Activated T-helper 2 cell treated with anti-CD3 and anti-CD28 coated beads, Interferon-gamma antibody, Interleukin-2, Interleukin-4, amounts not matched to agents 10 μg/mL and 5 μg/mL and 100 μg/mL, durations not matched to agents 14 hours and 24 hours and 36 hours (primary cell): ENCODE data around the gene CHRDL2. TPM values are rescaled to one million over a fixed set of nuclear protein-coding genes. Genes with fewer than 3 reads are reported as not detected.

ENCODE experiments used
- DNase-seq: peaks from one replicate; pipeline ENCODE4 v3.0.0; 2021; ENCODE audit warnings: low spot score
- H3K27ac Mint-ChIP-seq: one replicate; pipeline ENCODE4 v1.8.0; 2021; ENCODE audit warnings: mixed read lengths
- H3K27me3 Mint-ChIP-seq: one replicate; pipeline ENCODE4 v1.8.0; 2021; ENCODE audit warnings: low read depth, mixed read lengths
- H3K36me3 Mint-ChIP-seq: one replicate; pipeline ENCODE4 v1.8.0; 2021; ENCODE audit warnings: low read depth, mixed read lengths
- H3K4me1 Mint-ChIP-seq: one replicate; pipeline ENCODE4 v1.8.0; 2021; ENCODE audit warnings: low read depth, mixed read lengths
- H3K4me3 Mint-ChIP-seq: one replicate; pipeline ENCODE4 v1.8.0; 2021; ENCODE audit warnings: low read depth, mild to moderate bottlenecking, moderate library complexity, mixed read lengths
- H3K9me3 Mint-ChIP-seq: one replicate; pipeline ENCODE4 v1.8.0; 2021; ENCODE audit warnings: mixed read lengths
- intact Hi-C: fragments of 100-400 bp; cut with micrococcal nuclease; formaldehyde crosslinking; loops from one replicate; pipeline ENCODE4 v1.15.1; 2023
- total RNA-seq: library from RNA; stranded (reverse); gene quantifications from 2 replicates; pipeline ENCODE4 v1.2.3, GENCODE V29; 2022

The CHRDL2 gene
- total RNA-seq, 1 donor from 2014 or later, result not detected

DNA sequence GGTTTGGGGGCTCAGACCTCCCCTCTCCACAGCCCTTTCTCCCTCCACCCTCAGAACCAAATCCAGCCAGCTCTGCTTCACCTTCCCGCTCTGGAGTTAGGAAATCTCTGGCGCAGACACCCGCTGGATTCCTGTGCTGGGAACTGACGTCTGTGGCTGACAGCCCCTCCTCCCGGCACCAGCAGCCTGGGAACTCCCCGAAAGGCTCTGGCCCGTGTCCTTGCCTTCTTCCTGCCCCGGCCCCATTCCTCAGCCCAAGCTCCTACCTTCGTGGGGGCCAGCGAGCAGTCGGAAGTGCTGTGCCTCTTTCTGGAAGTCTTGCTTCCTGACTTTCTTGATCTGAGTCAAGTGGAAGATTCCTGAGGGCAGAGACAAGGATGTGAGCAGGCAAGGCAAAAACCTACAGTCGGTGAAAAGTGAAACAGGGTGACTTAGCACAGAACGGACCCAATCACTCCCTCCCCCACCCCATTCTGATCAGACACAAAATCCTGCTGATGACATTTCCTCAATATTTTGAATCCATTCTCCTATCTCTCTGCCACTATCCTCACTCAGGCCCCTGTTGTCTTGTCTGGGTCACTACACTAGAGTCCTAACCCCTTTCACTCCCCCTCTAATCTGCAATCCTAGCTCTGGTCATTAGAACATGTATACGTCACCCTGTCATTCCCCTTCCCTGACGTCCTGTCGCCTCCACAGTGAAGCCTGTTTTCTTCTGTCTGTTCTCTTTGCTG lies 34.1 kb downstream of the CHRDL2 start:
- intact Hi-C loops, result no loop called here
- H3K27ac Mint-ChIP-seq, result no peak overlapping the region
- H3K9me3 Mint-ChIP-seq, result no peaks in the 10 kb centered on the region
- H3K27me3 Mint-ChIP-seq, result peaks cover 18% of the 10 kb centered on the region
- no peaks in the 10 kb centered on the region for H3K36me3 Mint-ChIP-seq
- H3K4me1 Mint-ChIP-seq, result peaks cover 5% of the 10 kb centered on the region
- DNase-seq, result no peak
- H3K4me3 Mint-ChIP-seq, result no peak overlapping the region

GRCh38 chr11:74696500-74696899 lies 34.7 kb downstream of the CHRDL2 start:
- H3K4me3 Mint-ChIP-seq, result no peak overlapping the region
- no peaks in the 10 kb centered on the region for H3K9me3 Mint-ChIP-seq
- no peak for DNase-seq
- H3K27ac Mint-ChIP-seq, result no peak overlapping the region
- H3K27me3 Mint-ChIP-seq, result peaks cover 18% of the 10 kb centered on the region
- intact Hi-C loops, result no loop called here
- no peaks in the 10 kb centered on the region for H3K36me3 Mint-ChIP-seq
- peaks cover 5% of the 10 kb centered on the region for H3K4me1 Mint-ChIP-seq

DNA sequence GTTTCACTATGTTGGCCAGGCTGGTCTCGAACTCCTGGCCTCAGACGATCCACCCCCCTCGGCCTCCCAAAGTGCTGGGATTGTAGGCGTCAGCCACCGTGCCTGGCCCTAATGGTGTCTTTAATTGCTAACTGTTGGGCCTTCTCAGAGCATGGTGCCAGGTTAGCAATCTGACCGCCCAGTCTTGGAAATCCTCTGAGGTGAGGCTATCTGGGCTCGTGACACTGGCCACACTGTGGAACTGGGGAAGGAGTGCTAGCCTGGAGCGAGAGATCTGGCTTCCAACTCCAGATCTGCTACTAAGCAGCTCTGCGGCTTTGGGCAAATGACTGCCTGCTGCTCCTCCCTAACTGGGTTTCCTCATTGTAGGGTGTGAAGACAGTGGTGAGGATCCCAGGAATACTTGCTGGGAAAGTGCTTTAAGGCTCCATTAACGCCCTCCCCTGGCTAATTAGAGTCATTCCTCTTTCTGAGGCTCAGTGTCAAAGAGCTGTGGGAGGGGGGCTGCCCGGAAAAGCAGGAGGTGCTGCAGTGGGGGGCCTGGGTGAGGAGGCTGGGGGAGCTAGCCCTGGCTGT lies 35.4 kb downstream of the CHRDL2 start:
- peaks cover 18% of the 10 kb centered on the region for H3K27me3 Mint-ChIP-seq
- H3K4me3 Mint-ChIP-seq, result no peak overlapping the region
- no peaks in the 10 kb centered on the region for H3K9me3 Mint-ChIP-seq
- peaks cover 5% of the 10 kb centered on the region for H3K4me1 Mint-ChIP-seq
- no peak overlapping the region for H3K27ac Mint-ChIP-seq
- intact Hi-C loops, result no loop called here
- DNase-seq, result no peak
- no peaks in the 10 kb centered on the region for H3K36me3 Mint-ChIP-seq

- no peak overlapping the region for H3K27ac Mint-ChIP-seq
- H3K4me1 Mint-ChIP-seq, result peaks cover 5% of the 10 kb centered on the region
- intact Hi-C loops, result no loop called here
- no peak overlapping the region for H3K4me3 Mint-ChIP-seq
- no peaks in the 10 kb centered on the region for H3K9me3 Mint-ChIP-seq
- DNase-seq, result no peak
- no peaks in the 10 kb centered on the region for H3K36me3 Mint-ChIP-seq
- H3K27me3 Mint-ChIP-seq, result peaks cover 18% of the 10 kb centered on the region
Observed at GRCh38 chr11:74694136-74694930, 36.9 kb downstream of the CHRDL2 start.

DNA sequence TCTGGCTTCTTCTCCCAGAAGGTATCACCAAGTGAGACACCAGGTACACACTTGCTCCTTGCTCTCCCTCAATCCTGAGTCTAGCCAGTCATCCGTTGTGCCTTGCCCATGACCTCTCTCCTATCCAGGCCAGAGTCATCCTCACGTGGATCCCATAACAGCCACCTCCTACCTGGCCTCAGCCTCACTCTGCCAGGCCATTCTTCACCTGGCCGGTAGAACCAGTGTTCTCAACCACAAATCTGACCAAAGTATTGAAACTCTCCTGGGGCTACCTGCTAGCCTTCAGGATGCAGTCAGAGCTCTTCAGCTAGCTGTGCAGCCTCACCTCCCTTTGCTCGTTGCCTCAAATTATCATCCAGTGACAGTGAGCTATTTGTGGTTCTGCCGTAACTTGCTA lies 37.7 kb downstream of the CHRDL2 start:
- Mint-ChIP-seq H3K4me3 (no peak overlapping the region), H3K36me3 (no peaks in the 10 kb centered on the region), H3K9me3 (no peaks in the 10 kb centered on the region), H3K27ac (no peak overlapping the region), H3K27me3 (peaks cover 18% of the 10 kb centered on the region), H3K4me1 (peaks cover 5% of the 10 kb centered on the region)
- DNase-seq, result no peak
- intact Hi-C loops, result no loop called here

- Mint-ChIP-seq H3K9me3 (no peaks in the 10 kb centered on the region), H3K27ac (no peak overlapping the region), H3K27me3 (peaks cover 10% of the 10 kb centered on the region), H3K4me3 (no peak overlapping the region), H3K36me3 (no peaks in the 10 kb centered on the region), H3K4me1 (no peaks in the 10 kb centered on the region)
- DNase-seq, result no peak
- intact Hi-C loops, result no loop called here
Observed at GRCh38 chr11:74691755-74692154, 39.5 kb downstream of the CHRDL2 start.

DNA sequence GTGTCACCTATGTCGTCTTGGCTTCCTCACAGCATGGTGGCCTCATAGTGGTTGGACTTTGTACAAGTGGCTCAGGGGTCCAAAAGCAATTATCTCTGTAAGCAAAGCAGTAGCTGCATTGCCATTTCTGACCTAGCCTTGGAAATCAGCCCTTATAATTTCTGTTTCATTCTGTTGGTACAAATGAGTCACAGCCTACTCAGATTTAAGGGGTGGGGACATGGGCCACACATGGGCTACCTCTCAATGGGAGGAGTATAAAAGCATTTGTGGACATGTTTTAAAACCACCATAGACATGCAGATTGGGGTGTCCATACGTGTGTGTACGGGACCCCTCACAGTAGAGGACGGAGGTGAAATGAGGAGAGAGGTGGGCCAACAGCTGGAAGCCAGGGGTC lies 41.6 kb downstream of the CHRDL2 start:
- H3K9me3 Mint-ChIP-seq, result no peaks in the 10 kb centered on the region
- intact Hi-C loops, result no loop called here
- no peaks in the 10 kb centered on the region for H3K36me3 Mint-ChIP-seq
- DNase-seq, result no peak
- no peak overlapping the region for H3K4me3 Mint-ChIP-seq
- no peak overlapping the region for H3K27ac Mint-ChIP-seq
- H3K4me1 Mint-ChIP-seq, result no peaks in the 10 kb centered on the region
- peaks cover 17% of the 10 kb centered on the region for H3K27me3 Mint-ChIP-seq

- Mint-ChIP-seq H3K27ac (no peak overlapping the region), H3K4me1 (no peaks in the 10 kb centered on the region), H3K36me3 (no peaks in the 10 kb centered on the region), H3K4me3 (no peak overlapping the region), H3K27me3 (peaks cover 18% of the 10 kb centered on the region), H3K9me3 (no peaks in the 10 kb centered on the region)
- intact Hi-C loops, result no loop called here
- no peak for DNase-seq
Observed at GRCh38 chr11:74687237-74688023, 43.8 kb downstream of the CHRDL2 start.

DNA sequence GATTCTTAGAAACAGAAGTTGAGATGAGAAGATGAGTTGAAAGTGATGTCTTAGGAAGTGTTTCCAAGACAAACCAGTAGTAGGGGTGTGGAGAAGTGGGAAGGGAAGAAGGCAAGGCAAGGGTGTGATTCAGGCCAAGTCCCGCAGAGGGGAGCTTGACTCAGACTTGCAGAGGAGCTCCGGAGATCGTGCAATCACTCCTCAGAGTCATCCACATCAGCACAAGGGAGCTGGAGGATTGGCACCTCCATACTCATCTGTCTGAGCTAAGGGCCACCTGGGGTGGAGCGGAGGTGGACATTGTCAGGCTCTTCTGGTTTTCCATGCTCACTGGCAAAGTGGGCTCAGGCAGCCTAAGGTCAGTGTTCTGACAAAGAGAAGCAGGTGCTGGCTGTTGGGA lies 44.4 kb downstream of the CHRDL2 start:
- Mint-ChIP-seq H3K27me3 (peaks cover 20% of the 10 kb centered on the region), H3K27ac (no peak overlapping the region), H3K36me3 (no peaks in the 10 kb centered on the region), H3K9me3 (no peaks in the 10 kb centered on the region), H3K4me3 (no peak overlapping the region), H3K4me1 (no peaks in the 10 kb centered on the region)
- intact Hi-C loops, result no loop called here
- no peak for DNase-seq

- Mint-ChIP-seq H3K9me3 (no peaks in the 10 kb centered on the region), H3K4me3 (no peak overlapping the region), H3K4me1 (no peaks in the 10 kb centered on the region), H3K36me3 (no peaks in the 10 kb centered on the region), H3K27me3 (peaks cover 20% of the 10 kb centered on the region), H3K27ac (no peak overlapping the region)
- no peak for DNase-seq
- intact Hi-C loops, result no loop called here
Observed at GRCh38 chr11:74685905-74686304, 45.3 kb downstream of the CHRDL2 start.

DNA sequence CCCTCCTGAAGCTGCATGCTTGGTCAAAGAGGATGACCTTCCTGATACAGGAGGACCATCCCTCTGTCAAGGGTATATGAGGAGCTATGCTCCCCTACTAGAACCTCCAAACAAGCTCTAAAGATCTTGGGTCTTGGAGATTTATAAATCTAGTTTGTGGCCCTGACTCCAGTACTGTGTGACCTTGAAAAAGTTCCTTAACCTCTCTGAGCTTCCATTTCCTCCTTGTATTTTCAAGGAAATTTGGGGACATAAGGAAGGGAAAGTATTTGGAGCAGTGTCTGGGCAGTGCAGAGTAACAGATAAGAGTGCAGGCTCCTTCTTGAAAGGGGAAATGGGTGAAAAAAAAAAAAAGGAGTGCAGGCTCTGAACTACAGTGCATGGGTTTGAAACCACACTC lies 45.9 kb downstream of the CHRDL2 start:
- H3K4me1 Mint-ChIP-seq, result no peaks in the 10 kb centered on the region
- no peaks in the 10 kb centered on the region for H3K36me3 Mint-ChIP-seq
- H3K27ac Mint-ChIP-seq, result no peak overlapping the region
- no peak overlapping the region for H3K4me3 Mint-ChIP-seq
- peaks cover 20% of the 10 kb centered on the region for H3K27me3 Mint-ChIP-seq
- intact Hi-C loops, result no loop called here
- no peak for DNase-seq
- no peaks in the 10 kb centered on the region for H3K9me3 Mint-ChIP-seq

DNA sequence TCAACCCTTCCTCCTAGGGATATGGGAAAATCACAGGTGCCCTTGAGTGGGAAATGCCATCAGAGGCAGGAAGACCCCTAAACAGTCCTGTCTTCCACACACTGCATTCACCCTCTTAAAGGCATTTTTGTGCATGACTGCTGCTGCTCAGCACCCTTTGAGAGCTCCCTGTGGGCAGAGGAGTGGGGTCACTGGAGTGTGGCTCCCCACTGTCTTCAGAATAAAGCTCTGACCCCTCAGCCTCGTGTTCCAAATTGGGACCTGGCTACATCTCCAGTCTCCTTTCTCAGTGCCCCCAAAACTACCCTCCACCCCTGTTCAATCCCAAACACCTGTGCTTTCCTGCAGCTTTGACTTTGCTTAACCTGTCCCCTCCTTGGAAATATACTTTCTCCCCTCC lies 46.6 kb downstream of the CHRDL2 start:
- no peaks in the 10 kb centered on the region for H3K9me3 Mint-ChIP-seq
- intact Hi-C loops, result no loop called here
- H3K4me1 Mint-ChIP-seq, result no peaks in the 10 kb centered on the region
- H3K4me3 Mint-ChIP-seq, result no peak overlapping the region
- peaks cover 20% of the 10 kb centered on the region for H3K27me3 Mint-ChIP-seq
- H3K27ac Mint-ChIP-seq, result no peak overlapping the region
- DNase-seq, result no peak
- H3K36me3 Mint-ChIP-seq, result no peaks in the 10 kb centered on the region
